H9 (cell line): Measurements from ENCODE around the gene COL4A1. TPM values are rescaled to one million over a fixed set of nuclear protein-coding genes. Genes with fewer than 3 reads are reported as not detected.

Source experiments
- DNase-seq: peaks from one replicate; pipeline ENCODE4 v3.0.0-alpha.2; 2017
- H2AFZ ChIP-seq: one replicate; pipeline ENCODE4 v1.6.1; 2013; ENCODE audit warnings: mild to moderate bottlenecking, low read length, control low read depth, moderate library complexity
- H2AK5ac ChIP-seq: 2 replicates; pipeline ENCODE4 v1.6.1; 2013; ENCODE audit warnings: low read length, control low read depth, mixed read lengths; ENCODE audit not compliant: insufficient read length
- H2BK120ac ChIP-seq: one replicate; pipeline ENCODE4 v1.6.1; 2013; ENCODE audit warnings: low read depth, mild to moderate bottlenecking, low read length, control low read depth, inconsistent platforms; ENCODE audit not compliant: poor library complexity, severe bottlenecking
- H2BK12ac ChIP-seq: 2 replicates; pipeline ENCODE4 v1.6.1; 2013; ENCODE audit warnings: low read length, control low read depth, mixed read lengths, low read depth; ENCODE audit not compliant: insufficient read length
- H2BK15ac ChIP-seq: 2 replicates; pipeline ENCODE4 v1.6.1; 2013; ENCODE audit warnings: low read depth, low read length, control low read depth
- H2BK20ac ChIP-seq: one replicate; pipeline ENCODE4 v1.6.1; 2013; ENCODE audit warnings: low read depth, mild to moderate bottlenecking, low read length, control low read depth, inconsistent platforms; ENCODE audit not compliant: poor library complexity, severe bottlenecking
- H2BK5ac ChIP-seq: 2 replicates; pipeline ENCODE4 v1.6.1; 2013; ENCODE audit warnings: low read length, control low read depth, mixed read lengths; ENCODE audit not compliant: insufficient read length
- H3K14ac ChIP-seq: 2 replicates; pipeline ENCODE4 v1.6.1; 2013; ENCODE audit warnings: low read length, control low read depth; ENCODE audit not compliant: insufficient read depth
- H3K18ac ChIP-seq: 2 replicates; pipeline ENCODE4 v1.6.1; 2013; ENCODE audit warnings: low read depth, mild to moderate bottlenecking, mixed read lengths, low read length, control low read depth; ENCODE audit not compliant: insufficient read length
- H3K23ac ChIP-seq: 2 replicates; pipeline ENCODE4 v1.6.1; 2013; ENCODE audit warnings: low read length, control low read depth, mixed read lengths, low read depth; ENCODE audit not compliant: insufficient read length
- H3K23me2 ChIP-seq: 2 replicates; pipeline ENCODE4 v1.6.1; 2013; ENCODE audit warnings: low read depth, mild to moderate bottlenecking, mixed read lengths, low read length, control low read depth; ENCODE audit not compliant: insufficient read length, poor library complexity, severe bottlenecking
- H3K27ac ChIP-seq: 2 replicates; pipeline ENCODE4 v1.5.1; 2013; ENCODE audit warnings: low read length, control low read depth, mixed read lengths, low read depth; ENCODE audit not compliant: insufficient read length
- H3K27me3 ChIP-seq: 2 replicates; pipeline ENCODE4 v1.6.1; 2013; ENCODE audit warnings: low read length, control low read depth, inconsistent platforms; ENCODE audit not compliant: insufficient read depth
- H3K4ac ChIP-seq: 2 replicates; pipeline ENCODE4 v1.6.1; 2013; ENCODE audit warnings: low read depth, mild to moderate bottlenecking, control low read depth, inconsistent platforms, low read length, moderate library complexity
- H3K4me1 ChIP-seq: 2 replicates; pipeline ENCODE4 v1.6.1; 2013; ENCODE audit warnings: low read length, control low read depth, inconsistent platforms; ENCODE audit not compliant: insufficient read depth
- H3K4me2 ChIP-seq: 2 replicates; pipeline ENCODE4 v1.6.1; 2013; ENCODE audit warnings: low read length, control low read depth, mixed read lengths; ENCODE audit not compliant: insufficient read length, insufficient read depth
- H3K56ac ChIP-seq: 2 replicates; pipeline ENCODE4 v1.6.1; 2013; ENCODE audit warnings: low read depth, mild to moderate bottlenecking, mixed read lengths, low read length, control low read depth; ENCODE audit not compliant: insufficient read length
- H3K79me1 ChIP-seq: 2 replicates; pipeline ENCODE4 v1.6.1; 2013; ENCODE audit warnings: low read depth, mild to moderate bottlenecking, moderate library complexity, low read length, control low read depth, inconsistent platforms; ENCODE audit not compliant: insufficient read depth, poor library complexity, severe bottlenecking
- H3K79me2 ChIP-seq: 2 replicates; pipeline ENCODE4 v1.6.1; 2013; ENCODE audit warnings: low read length, control low read depth, inconsistent platforms; ENCODE audit not compliant: insufficient read depth
- H3K9ac ChIP-seq: 2 replicates; pipeline ENCODE4 v1.6.1; 2013; ENCODE audit warnings: low read length, control low read depth, mixed read lengths; ENCODE audit not compliant: insufficient read length; ENCODE audit errors: extremely low read depth
- H3K9me3 ChIP-seq: one replicate; pipeline ENCODE4 v1.6.1; 2013; ENCODE audit warnings: low read depth, low read length, inconsistent platforms; ENCODE audit not compliant: control insufficient read depth
- H3T11ph ChIP-seq: one replicate; pipeline ENCODE4 v1.6.1; 2013; ENCODE audit warnings: mild to moderate bottlenecking, low read length, control low read depth, inconsistent platforms
- H4K20me1 ChIP-seq: one replicate; pipeline ENCODE4 v1.6.1; 2013; ENCODE audit not compliant: control insufficient read depth, insufficient read length, insufficient read depth
- H4K5ac ChIP-seq: 2 replicates; pipeline ENCODE4 v1.6.1; 2013; ENCODE audit warnings: low read depth, mild to moderate bottlenecking, mixed read lengths, low read length, control low read depth; ENCODE audit not compliant: insufficient read length
- H4K8ac ChIP-seq: replicated peaks from 2 replicates; pipeline ENCODE4 v1.6.1; 2013; ENCODE audit warnings: low read length, control low read depth, mixed read lengths, low read depth; ENCODE audit not compliant: insufficient read length
- H4K91ac ChIP-seq: 2 replicates; pipeline ENCODE4 v1.6.1; 2013; ENCODE audit warnings: low read depth, mild to moderate bottlenecking, moderate library complexity, mixed read lengths, low read length, control low read depth; ENCODE audit not compliant: insufficient read length
- H3K27ac Mint-ChIP-seq, 3 experiments: 2 replicates in 2 of 3; 3 replicates in 1 of 3; pipeline ENCODE4 v1.8.0; 2020 to 2021; ENCODE audit warnings: mixed read lengths in 3 of 3, mild to moderate bottlenecking in 1 of 3, moderate library complexity in 1 of 3
- H3K27me3 Mint-ChIP-seq: 2 replicates; pipeline ENCODE4 v1.8.0; 2021; ENCODE audit warnings: low read depth, mild to moderate bottlenecking, moderate library complexity, mixed read lengths
- H3K36me3 Mint-ChIP-seq, 3 experiments: 2 replicates in 2 of 3; 3 replicates in 1 of 3; pipeline ENCODE4 v1.8.0; 2020 to 2021; ENCODE audit warnings: low read depth in 3 of 3, mixed read lengths in 3 of 3; ENCODE audit not compliant: insufficient read depth in 1 of 3
- H3K4me1 Mint-ChIP-seq, 2 experiments: 2 replicates each; pipeline ENCODE4 v1.8.0; 2020; ENCODE audit warnings: mixed read lengths in 2 of 2
- H3K4me3 Mint-ChIP-seq, 2 experiments: 2 replicates in 1 of 2; 3 replicates in 1 of 2; pipeline ENCODE4 v1.8.0; 2020 to 2021; ENCODE audit warnings: mild to moderate bottlenecking in 2 of 2, mixed read lengths in 2 of 2, moderate library complexity in 1 of 2
- H3K9me3 Mint-ChIP-seq, 2 experiments: 2 replicates in 1 of 2; 3 replicates in 1 of 2; pipeline ENCODE4 v1.8.0; 2020; ENCODE audit warnings: mild to moderate bottlenecking in 2 of 2, mixed read lengths in 2 of 2, moderate library complexity in 1 of 2
- WGBS: extraction: QIAGEN DNeasy Blood & Tissue Kit; methylation state at CpG from one replicate; pipeline ENCODE4 v1.1.7; 2013; ENCODE audit warnings: missing lambda C conversion rate, low lambda C conversion rate, mixed read lengths; ENCODE audit not compliant: insufficient read length; ENCODE audit errors: extremely low coverage; 5-methylcytosine and 5-hydroxymethylcytosine counted together
- total RNA-seq: library from RNA; stranded (reverse); gene quantifications from 2 replicates; pipeline ENCODE4 v1.2.1, GENCODE V29; 2021
- TF ChIP-seq, protein P1 (sequence below): fragments of 200-600 bp; sonication (generic); conservative IDR thresholded peaks from 3 replicates; pipeline ENCODE4 v1.8.0; 2021; ENCODE audit warnings: antibody characterized with exemption, mild to moderate bottlenecking

COL4A1 gene
- total RNA-seq, 1 experiment from 2014 or later = 73.1 TPM

GRCh38 chr13:110350049-110350448 is 43.1 kb upstream of the COL4A1 start:
- Histone ChIP-seq H3K27ac (no peak overlapping the region), H4K20me1 (no peaks in the 10 kb centered on the region), H2BK120ac (no peak overlapping the region), H2BK5ac (no peak overlapping the region), H3K4me1 (peaks cover 3% of the 10 kb centered on the region), H3K14ac (no peak overlapping the region), H3K4ac (no peak overlapping the region), H3K56ac (no peak overlapping the region), H3K79me2 (no peaks in the 10 kb centered on the region), H3K27me3 (no peaks in the 10 kb centered on the region), H3K18ac (no peak overlapping the region), H3K23me2 (no peaks in the 10 kb centered on the region), H3T11ph (no peak overlapping the region), H4K91ac (no peak overlapping the region), H3K4me2 (no peak overlapping the region), H3K23ac (no peak overlapping the region), H2BK12ac (no peak overlapping the region), H4K5ac (no peak overlapping the region), H2BK20ac (no peak overlapping the region), H4K8ac (no peak overlapping the region), H3K9ac (no peak overlapping the region), H3K79me1 (no peaks in the 10 kb centered on the region), H3K9me3 (no peaks in the 10 kb centered on the region), H2AK5ac (no peak overlapping the region), H2BK15ac (no peak overlapping the region), H2AFZ (no peak overlapping the region)
- Mint-ChIP-seq H3K4me1 (peaks cover 13 to 22% of the 10 kb centered on the region in 2 experiments), H3K9me3 (no peaks in the 10 kb centered on the region; a peak in 1 of 5 replicates), H3K4me3 (no peak overlapping the region), H3K36me3 (no peaks in the 10 kb centered on the region; a peak in 2 of 7 replicates), H3K27me3 (no peaks in the 10 kb centered on the region), H3K27ac (no peak overlapping the region)
- TF ChIP-seq, protein P1, sequence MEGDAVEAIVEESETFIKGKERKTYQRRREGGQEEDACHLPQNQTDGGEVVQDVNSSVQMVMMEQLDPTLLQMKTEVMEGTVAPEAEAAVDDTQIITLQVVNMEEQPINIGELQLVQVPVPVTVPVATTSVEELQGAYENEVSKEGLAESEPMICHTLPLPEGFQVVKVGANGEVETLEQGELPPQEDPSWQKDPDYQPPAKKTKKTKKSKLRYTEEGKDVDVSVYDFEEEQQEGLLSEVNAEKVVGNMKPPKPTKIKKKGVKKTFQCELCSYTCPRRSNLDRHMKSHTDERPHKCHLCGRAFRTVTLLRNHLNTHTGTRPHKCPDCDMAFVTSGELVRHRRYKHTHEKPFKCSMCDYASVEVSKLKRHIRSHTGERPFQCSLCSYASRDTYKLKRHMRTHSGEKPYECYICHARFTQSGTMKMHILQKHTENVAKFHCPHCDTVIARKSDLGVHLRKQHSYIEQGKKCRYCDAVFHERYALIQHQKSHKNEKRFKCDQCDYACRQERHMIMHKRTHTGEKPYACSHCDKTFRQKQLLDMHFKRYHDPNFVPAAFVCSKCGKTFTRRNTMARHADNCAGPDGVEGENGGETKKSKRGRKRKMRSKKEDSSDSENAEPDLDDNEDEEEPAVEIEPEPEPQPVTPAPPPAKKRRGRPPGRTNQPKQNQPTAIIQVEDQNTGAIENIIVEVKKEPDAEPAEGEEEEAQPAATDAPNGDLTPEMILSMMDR = no peak
- no peak for DNase-seq
- no CpG with 5 or more reads among the region's 1 CpG for WGBS
